Superior temporal gyrus (tissue), 1 donor: ENCODE measurements around the gene COX4I2.

ENCODE experiments used
- DNase-seq: peaks from one replicate; pipeline ENCODE4 v3.0.0-alpha.2; 2016; ENCODE audit errors: extremely low spot score

COX4I2 gene

DNA sequence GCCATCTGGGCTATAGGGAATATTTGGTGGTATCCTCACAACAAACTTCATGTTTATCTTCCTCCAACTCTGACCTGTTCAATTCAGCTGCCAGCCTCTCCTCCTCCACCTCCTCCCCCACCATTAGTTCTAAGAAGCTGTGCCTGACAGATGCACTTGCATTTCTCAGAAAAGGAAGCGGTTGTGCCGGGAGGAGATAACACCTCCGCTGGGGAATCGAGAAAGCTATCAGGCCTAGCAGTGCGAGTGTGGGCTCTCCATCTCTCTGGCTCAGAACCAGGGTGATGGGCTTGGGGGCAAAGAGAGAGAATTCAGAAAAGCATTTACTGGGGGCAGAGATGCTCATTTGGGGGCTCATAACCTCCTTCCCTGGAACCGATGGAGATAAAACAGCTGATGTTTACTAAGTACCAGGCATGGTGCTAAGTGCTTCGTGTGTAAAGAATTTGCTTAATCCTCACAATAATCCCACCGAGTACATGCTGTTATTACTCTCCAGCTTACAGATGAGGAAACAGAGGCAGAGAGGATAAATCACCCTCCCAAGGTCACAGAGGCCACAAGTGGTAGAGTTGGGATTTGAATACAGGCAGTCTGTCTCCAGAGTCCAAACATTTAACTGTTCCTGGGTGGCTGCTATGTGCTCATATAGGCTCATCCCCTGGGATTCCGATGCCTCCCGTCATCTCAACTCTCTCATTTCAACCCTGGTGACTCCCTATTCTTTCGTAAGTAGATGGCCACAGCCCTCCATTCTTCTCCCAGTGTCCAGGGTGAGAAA lies 38.3 kb downstream of the COX4I2 start:
- no peak for DNase-seq

- no peak for DNase-seq
Measured at GRCh38 chr20:31676609-31676989, 38.9 kb downstream of the COX4I2 start.

DNA sequence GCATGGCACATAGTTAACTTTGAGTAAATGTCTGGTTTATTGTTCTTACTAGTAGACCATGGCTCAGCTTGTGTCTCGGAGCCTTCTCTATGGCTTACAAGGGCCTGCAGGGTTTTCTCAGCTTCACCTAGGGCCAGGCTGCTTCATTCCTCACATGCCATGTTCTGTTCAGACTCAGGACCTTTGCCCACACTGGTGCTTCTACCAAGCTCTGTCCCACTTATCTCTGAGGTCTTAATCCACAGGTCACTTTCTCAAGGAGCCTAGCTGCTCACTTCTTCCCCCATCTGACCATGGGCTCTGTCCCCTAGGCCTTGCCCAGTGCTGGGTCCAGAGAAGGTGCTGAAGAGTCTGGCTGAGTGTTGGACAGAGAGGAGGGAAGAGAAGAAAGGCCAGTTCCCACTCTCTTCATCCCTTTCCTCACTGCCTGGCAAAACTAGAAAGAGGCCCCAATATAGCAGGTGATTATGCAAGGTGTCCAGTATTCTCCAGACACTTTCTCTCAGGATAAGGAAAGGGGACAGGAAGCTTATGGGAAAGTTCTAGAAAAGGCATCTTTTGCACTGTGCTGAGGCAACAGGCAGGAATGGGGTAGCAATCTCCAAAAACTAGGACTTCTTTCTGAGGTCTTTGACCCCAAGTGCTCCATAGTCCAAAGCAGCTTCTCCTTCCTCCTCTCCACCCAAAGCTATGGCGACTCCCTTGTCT lies 40.0 kb downstream of the COX4I2 start:
- no peak for DNase-seq

DNA sequence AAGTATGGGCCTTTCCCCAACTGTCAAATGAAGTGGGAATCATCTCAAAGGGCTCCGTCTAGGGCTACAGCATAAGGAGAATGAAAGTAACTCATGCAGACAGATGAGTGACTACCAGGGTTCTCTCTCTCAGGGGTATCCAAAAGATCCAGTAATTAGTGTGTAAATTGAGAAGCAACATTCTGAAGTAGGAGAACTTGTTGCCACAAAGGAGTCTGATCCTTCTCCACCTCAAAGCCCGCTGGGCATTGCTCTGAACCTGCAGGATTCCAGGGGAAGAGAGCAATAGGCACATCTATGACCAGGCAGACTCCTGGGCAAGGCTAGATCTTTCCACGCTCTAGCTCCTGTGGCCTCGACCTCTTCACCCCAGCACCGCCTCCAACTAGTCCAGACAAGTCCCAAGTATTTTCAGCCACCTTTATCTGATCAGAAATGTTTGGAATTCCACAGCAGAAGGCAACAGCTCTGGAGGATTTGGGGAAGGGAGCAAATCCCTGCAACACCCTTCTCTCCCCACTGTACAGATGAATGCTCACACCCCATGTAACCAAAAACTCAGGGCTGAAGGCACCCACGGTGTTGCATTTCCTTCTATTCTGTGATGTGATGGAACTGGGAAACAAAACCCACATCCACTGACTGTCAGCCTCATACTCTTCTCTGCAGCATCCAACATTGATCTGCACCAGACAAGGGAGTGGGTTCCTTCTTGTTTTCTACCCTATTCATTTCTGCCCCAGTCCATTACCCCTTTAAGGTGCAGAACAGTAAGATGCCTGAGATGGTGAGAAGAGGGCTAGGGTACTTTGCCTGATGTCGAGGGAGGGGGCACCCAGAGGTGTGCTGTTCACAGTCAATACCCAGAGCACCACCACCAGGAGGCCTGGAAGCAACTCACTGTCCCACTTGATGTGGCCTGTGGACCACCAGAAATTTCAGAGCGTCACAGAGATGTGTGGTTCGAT lies 41.0 kb downstream of the COX4I2 start:
- DNase-seq, result no peak

- DNase-seq, result no peak
Measured at GRCh38 chr20:31679357-31680285, 41.9 kb downstream of the COX4I2 start.

- DNase-seq, result no peak
Measured at GRCh38 chr20:31680286-31681127, 42.8 kb downstream of the COX4I2 start.

DNA sequence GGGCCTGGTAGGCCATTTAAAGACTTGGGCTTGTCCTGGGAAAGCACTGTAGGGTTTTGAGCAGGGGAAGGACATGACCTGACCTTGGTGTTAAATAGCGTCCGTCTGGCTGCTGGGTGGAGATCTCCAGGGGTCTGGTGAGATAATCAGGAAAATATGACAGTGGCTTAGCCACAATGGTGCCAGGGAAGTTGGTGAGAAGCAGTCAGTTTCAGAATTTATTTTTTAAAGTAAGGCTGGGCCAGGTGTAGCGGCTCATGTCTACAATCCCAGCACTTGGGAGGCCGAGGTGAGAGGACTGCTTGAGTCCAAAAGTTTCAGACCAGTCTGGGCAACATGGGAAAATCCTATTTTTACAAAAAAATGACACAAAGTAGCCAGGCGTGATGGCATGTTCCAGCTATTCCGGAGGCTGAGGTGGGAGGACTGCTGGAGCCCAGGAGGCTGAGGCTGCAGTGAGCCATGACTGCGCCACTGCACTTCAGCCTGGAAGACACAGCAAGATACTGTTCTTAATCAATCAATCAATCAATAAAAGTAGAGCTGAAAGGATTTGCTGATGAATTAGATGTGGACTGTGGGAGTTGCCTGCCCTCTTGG lies 43.5 kb downstream of the COX4I2 start:
- DNase-seq, result no peak

GRCh38 chr20:31681769-31682168 lies 44.1 kb downstream of the COX4I2 start:
- DNase-seq, result no peak

- no peak for DNase-seq
Measured at GRCh38 chr20:31682352-31682751, 44.6 kb downstream of the COX4I2 start.

GRCh38 chr20:31682927-31683326 lies 45.2 kb downstream of the COX4I2 start:
- DNase-seq, result no peak

DNA sequence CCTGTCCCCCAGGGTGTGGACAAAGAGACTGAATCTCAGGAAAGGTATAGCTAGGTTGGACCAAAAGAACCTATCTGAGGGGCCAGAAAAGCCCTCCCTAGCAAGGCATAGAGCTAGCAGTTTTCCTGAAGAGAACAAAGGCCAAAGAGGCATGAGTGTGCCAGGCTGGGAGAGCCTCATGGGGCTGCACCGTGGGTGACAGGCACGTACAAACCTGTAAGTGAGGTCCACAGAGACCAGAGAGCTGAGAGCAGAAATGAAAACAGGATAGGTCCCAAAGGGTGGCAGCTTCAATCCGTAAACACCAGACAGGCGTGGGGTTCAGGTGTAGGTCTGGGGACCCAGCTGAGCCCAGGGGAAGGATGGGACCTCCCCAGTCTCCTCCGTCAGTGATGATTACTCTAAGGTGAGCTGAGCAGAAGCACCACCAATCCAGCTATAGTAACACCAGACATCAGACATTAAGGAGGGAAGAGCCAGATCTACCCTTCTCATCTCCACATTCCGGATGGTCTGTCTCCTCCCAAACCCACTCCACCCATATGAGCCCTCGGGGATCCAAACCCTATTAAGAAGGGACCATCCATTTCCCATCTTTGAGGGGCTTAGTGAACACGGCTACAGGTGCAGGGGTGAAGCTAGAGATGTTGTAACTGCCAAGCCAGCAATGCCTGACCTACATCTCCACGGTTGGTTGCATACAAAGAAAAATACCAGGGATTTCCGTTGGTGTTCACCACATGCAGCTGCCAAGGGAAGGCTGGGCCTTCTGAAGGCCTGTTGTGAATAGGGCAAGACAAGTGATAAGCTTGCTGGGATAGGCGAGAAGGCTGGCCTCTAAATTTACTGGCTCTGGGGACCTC lies 46.7 kb downstream of the COX4I2 start:
- DNase-seq, result no peak

GRCh38 chr20:31685853-31686643 lies 48.3 kb downstream of the COX4I2 start:
- DNase-seq, result no peak

DNA sequence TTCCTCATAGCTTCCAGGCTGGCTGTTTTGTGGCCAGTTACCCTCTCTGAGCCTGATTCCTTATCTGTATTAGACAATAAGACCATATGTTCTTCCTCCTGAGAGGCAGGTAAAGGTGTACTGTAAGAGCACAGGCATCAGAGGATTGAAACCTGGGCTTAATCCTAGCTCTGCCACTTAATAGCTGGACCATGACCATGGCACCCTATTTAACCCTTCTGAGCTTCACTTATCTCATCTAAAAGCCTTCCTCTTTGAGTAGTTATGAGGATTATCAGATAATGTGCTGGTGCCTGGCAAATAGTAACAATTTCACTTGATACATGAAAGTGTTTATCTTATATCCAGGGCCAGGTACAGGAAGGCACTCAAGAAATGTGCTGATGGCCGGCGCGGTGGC lies 50.1 kb downstream of the COX4I2 start:
- DNase-seq, result no peak

- no peak for DNase-seq
Measured at GRCh38 chr20:31689141-31689540, 51.4 kb downstream of the COX4I2 start.

DNA sequence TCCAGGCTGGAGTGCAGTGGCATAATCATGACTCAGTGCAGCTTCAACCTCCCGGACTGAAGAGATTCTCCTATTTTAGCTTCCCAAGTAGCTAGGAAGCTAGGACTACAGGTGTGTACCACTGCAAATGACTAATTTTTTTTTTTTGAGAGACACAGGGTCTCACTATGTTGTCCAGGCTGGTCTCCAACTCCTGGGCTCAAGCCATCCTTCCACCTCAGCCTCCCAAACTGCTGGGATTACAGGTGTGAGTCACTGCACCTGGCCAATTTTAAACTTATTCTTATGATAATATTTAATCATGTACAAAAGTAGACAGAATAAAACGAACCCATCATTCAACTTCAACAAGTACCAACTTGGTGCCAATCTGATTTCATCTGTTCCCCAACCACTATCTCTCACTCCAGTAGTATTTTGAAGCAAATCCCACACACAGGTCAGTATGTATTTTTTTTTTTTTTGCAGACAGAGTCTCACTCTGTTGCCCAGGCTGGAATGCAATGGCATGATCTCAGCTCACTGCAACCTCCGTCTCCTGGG lies 52.5 kb downstream of the COX4I2 start:
- DNase-seq, result no peak

DNA sequence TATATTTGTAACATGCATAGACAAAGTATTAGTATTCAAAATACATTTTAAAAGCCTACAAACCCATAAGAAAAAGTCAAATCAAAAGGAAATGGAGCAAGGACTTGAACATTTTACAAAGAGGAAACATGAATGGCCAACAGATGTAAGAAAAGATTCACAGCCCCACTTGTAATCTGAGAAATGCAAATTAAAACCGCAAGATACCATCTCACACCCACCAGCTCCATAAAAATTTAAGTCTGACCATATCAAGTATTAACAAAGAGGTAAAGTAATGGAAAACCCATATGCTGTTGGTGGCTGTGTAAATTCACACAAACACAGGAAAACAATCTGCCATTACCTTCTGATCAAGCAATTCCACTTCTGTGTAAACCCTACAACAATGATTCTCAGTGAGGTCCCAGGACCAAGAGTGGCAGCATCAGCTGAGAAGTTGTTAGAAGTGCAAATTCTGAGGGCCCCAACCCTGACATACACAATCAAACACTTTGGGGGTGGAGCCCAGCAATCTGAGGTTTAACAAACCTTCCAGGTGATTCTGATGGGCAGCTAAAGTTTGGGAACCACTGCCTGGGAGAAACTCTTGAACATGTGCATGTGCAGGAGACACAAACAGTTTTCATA lies 54.0 kb downstream of the COX4I2 start:
- no peak for DNase-seq

DNA sequence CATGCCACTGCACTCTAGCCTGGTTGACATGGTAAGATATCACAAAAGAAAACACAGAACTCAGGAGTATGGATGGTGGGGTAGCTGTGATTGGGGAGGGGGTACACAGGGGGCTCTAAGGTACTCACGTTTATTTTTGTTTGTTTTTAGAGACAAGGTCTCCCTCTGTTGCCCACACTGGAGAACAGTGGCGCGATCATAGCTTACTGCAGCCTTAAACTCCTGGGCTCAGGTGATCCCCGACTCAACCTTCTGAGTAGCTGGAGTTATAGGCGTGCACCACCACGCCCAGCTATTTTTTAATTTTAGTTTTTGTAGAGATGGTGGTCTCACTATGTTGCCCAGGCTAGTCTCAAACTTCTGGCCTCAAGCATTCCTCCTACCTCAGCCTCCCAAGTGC lies 55.7 kb downstream of the COX4I2 start:
- DNase-seq, result no peak
